SU-DHL-6 (cell line): Measurements from ENCODE around the gene IGFL2.
"Not testable (repeated sequence)": the region's sequence is repeated elsewhere in the genome, so short reads cannot be mapped to it uniquely, and the experiment has no call there.

Experiments used
- CTCF ChIP-seq: fragments of 200-600 bp; sonication (generic); IDR thresholded peaks from one replicate; pipeline ENCODE4 v1.5.1; 2017; ENCODE audit warnings: antibody characterized with exemption, mild to moderate bottlenecking, low read length, moderate library complexity; ENCODE audit not compliant: insufficient read depth, poor library complexity, severe bottlenecking
- EZH2phosphoT487 ChIP-seq: fragments of 200-600 bp; sonication (generic), shearing (Covaris generic); conservative IDR thresholded peaks from 2 replicates; pipeline ENCODE4 v1.6.1; 2018; ENCODE audit warnings: mild to moderate bottlenecking, antibody characterized with exemption, low read length, moderate library complexity, mixed read lengths

DNA sequence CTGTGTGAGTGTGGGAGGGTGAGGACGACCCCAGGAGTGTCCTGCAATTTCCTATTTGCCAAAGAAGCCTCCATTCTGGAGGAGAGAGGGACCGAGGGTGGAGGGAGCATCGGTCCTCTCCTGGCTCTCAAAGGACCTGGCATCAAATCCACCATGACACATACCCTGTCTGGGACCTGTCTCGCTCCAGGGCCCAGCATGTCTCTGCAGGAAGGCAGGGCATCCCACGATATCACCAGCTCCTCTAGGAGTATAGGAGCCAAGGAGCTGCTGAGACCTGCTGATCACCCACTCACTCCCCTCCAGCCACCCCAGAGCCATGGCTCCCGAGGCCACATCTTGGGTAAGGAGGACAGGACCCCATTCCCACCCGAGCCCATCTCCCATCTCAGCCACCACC is 47.9 kb downstream of the IGFL2 start:
- TF ChIP-seq CTCF, EZH2phosphoT487: not testable (repeated sequence)
